Lower leg skin (tissue), 4 donors: Measurements from ENCODE around the gene CRB2. TPM values are rescaled to one million over a fixed set of nuclear protein-coding genes. Genes with fewer than 3 reads are reported as not detected.

Source experiments
- DNase-seq, 2 donors: peaks; one replicate each; pipeline ENCODE4 v3.0.0-alpha.2; 2019; ENCODE audit warnings: low spot score in 2 of 2
- H3K4me3 ChIP-seq: fragments of 200-600 bp; sonication (generic); 2 replicates; pipeline ENCODE4 v1.5.1; 2017; ENCODE audit warnings: mild to moderate bottlenecking, low read depth; ENCODE audit not compliant: poor library complexity, severe bottlenecking
- POLR2A ChIP-seq, 2 donors: fragments of 450-650 bp; IDR thresholded peaks; one replicate each; pipeline ENCODE4 v1.6.1; 2016 to 2017; ENCODE audit warnings: antibody characterized with exemption in 2 of 2, mild to moderate bottlenecking in 1 of 2, moderate library complexity in 1 of 2
- WGBS, 2 donors: methylation state at CpG; one replicate each; pipeline ENCODE4 v1.1.5; 2018; 5-methylcytosine and 5-hydroxymethylcytosine counted together
- intact Hi-C: fragments of 100-400 bp; cut with DNase I; formaldehyde crosslinking; loops from one replicate; pipeline ENCODE4 v1.15.0; 2023; ENCODE audit warnings: low total_unique reads
- total RNA-seq, 4 donors: library from RNA; depleted of rRNA; stranded (reverse); fragments of >200 nt; gene quantifications; one replicate each; pipeline ENCODE4 v1.1.0, GENCODE V29; 2016
- TF ChIP-seq, protein P1 (sequence below), 3 donors: fragments of 450-650 bp; IDR thresholded peaks; one replicate each; pipeline ENCODE4 v1.5.1; 2016; ENCODE audit warnings: antibody characterized with exemption in 3 of 3, mild to moderate bottlenecking in 3 of 3, moderate library complexity in 2 of 3

The CRB2 gene
- total RNA-seq, 4 donors from 2014 or later = not detected

DNA sequence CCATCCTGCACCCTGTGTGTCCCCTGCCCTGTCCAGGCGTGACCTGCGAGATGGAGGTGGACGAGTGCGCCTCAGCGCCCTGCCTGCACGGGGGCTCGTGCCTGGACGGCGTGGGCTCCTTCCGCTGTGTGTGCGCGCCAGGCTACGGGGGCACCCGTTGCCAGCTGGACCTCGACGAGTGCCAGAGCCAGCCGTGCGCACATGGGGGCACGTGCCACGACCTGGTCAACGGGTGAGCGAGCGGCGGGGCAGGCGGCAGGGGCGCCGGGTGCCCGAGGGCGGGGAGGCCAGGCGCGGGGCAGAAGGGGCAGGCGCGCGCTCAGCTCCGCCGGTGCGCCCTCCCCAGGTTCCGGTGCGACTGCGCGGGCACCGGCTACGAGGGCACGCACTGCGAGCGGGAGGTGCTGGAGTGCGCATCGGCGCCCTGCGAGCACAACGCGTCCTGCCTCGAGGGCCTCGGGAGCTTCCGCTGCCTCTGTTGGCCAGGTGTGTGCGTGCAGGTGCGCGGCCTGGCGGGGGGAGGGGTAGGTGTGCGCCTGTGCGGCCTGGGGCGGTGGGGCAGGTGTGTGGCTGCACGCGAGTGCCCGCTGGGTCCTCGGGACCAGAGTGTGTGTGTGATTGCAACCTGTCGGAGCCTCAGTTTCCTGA is 10.0 kb downstream of the CRB2 start:
- no peak overlapping the region for H3K4me3 ChIP-seq
- TF ChIP-seq, protein P1, sequence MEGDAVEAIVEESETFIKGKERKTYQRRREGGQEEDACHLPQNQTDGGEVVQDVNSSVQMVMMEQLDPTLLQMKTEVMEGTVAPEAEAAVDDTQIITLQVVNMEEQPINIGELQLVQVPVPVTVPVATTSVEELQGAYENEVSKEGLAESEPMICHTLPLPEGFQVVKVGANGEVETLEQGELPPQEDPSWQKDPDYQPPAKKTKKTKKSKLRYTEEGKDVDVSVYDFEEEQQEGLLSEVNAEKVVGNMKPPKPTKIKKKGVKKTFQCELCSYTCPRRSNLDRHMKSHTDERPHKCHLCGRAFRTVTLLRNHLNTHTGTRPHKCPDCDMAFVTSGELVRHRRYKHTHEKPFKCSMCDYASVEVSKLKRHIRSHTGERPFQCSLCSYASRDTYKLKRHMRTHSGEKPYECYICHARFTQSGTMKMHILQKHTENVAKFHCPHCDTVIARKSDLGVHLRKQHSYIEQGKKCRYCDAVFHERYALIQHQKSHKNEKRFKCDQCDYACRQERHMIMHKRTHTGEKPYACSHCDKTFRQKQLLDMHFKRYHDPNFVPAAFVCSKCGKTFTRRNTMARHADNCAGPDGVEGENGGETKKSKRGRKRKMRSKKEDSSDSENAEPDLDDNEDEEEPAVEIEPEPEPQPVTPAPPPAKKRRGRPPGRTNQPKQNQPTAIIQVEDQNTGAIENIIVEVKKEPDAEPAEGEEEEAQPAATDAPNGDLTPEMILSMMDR (IDR thresholded peaks at IDR 0.05) = no peak
- TF ChIP-seq POLR2A (IDR thresholded peaks at IDR 0.05) = no peak
- intact Hi-C loops = no loop called here
- DNase-seq = no peak
- WGBS, 2 donors = 57 to 77% methylated on average over 34 to 60 of the region's 67 CpGs

DNA sequence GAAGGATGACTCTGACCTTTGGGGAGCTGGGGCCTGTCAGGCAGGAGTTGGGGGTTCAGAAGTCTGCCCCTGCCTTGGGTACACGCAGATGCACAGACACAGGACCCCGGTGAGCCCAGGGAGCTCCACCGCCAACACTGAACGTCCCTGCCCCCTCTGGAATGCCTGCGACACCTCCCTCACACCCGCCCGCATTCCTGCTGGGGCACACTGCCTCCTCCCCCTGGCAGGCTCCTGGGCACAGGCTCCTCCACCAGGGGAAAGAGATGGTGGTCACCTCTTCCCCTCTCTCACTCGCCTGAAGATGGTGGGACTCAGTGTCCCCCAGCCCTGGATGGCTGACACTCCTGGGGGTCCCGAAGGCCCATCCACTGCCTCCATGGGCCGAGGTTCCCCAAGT is 12.0 kb downstream of the CRB2 start:
- no peak overlapping the region for H3K4me3 ChIP-seq
- DNase-seq = no peak
- intact Hi-C loops = no loop called here
- 53 to 81% methylated on average over 10 of the region's 10 CpGs for WGBS, 2 donors
- TF ChIP-seq, protein P1 (IDR thresholded peaks at IDR 0.05) = no peak
- TF ChIP-seq POLR2A (IDR thresholded peaks at IDR 0.05) = no peak

DNA sequence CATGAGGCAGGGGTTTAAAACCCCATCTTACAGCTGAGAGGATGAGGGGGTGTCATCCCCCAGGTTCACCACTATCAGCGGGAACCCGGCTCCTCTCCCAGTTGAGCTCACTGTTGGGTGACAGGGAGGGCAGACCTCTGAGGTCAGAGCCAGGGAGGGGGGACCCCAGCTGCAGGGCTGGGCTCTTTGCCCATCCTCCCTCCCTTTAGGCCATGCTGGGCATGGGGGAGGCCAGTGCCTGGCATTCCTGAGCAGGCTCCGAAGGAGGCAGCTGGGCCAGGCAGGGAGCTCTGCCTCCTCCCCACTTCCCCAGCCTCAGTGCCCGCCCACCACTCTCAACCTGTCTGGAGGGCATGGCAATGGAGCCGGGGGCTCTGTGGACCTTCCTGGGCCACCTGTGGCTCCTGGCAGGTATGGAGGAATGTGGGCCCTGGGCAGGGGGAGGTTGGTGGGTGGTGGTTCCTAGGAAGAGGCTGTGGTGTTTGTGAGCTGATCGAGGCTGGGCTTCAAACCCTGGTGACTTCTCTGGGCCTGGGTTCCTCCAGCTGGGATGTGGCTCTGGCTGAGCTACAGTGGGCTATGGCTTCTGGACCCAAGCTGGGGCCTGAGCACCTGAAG is 12.6 kb downstream of the CRB2 start:
- no peak for DNase-seq
- WGBS, 2 donors = 80 to 94% methylated on average over 6 of the region's 6 CpGs
- TF ChIP-seq, protein P1 (IDR thresholded peaks at IDR 0.05) = no peak
- TF ChIP-seq POLR2A (IDR thresholded peaks at IDR 0.05) = no peak
- no peak overlapping the region for H3K4me3 ChIP-seq
- intact Hi-C loops = no loop called here

DNA sequence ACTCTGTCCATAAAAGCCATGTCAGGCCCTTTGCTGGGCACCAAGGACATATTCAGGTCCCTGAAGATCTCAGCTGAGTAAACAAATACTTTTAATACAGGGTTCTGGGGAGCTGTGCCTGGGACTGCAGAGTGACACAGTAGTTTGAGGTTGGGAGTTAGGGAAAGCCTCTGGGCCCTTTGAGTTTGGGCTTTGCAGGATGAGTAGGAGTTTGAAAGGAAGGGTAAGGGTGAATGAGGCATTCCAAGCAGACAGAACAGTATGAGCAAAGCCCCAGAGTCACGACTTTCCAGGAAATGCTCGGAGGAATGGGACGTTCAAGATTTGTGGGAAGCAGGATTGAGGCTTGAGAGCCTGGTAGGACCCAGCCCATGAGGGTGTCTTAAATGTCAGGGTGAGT is 13.3 kb downstream of the CRB2 start:
- no peak for DNase-seq
- intact Hi-C loops = no loop called here
- 77 to 90% methylated on average over 3 of the region's 3 CpGs for WGBS, 2 donors

DNA sequence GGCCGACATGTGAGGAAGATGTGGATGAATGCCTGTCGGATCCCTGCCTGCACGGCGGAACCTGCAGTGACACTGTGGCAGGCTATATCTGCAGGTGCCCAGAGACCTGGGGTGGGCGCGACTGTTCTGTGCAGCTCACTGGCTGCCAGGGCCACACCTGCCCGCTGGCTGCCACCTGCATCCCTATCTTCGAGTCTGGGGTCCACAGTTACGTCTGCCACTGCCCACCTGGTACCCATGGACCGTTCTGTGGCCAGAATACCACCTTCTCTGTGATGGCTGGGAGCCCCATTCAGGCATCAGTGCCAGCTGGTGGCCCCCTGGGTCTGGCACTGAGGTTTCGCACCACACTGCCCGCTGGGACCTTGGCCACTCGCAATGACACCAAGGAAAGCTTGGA is 14.1 kb downstream of the CRB2 start:
- intact Hi-C loops = no loop called here
- no peak for TF ChIP-seq POLR2A (IDR thresholded peaks at IDR 0.05)
- TF ChIP-seq, protein P1 (IDR thresholded peaks at IDR 0.05) = no peak
- DNase-seq = no peak
- no peak overlapping the region for H3K4me3 ChIP-seq
- WGBS, 2 donors = 90 to 93% methylated on average over 6 to 13 of the region's 13 CpGs

More for the DNA sequence above, 13.3 kb downstream of the CRB2 start:
- TF ChIP-seq POLR2A (IDR thresholded peaks at IDR 0.05) = no peak
- TF ChIP-seq, protein P1 (IDR thresholded peaks at IDR 0.05) = no peak
- H3K4me3 ChIP-seq = no peak overlapping the region
